WTC11 (cell line): ENCODE measurements around the gene ULK4. TPM values are rescaled to one million over a fixed set of nuclear protein-coding genes. Genes with fewer than 3 reads are reported as not detected.

Experiments used
- AFF4 ChIP-seq: sonication (generic); formaldehyde crosslinking; IDR thresholded peaks from 2 replicates; pipeline ENCODE4 v1.8.1; 2023; ENCODE audit warnings: mild to moderate bottlenecking, missing genetic modification reagents, borderline replicate concordance
- AR ChIP-seq: fragments of 250-450 bp; sonication (Bioruptor Pico); IDR thresholded peaks from 2 replicates; pipeline ENCODE4 v1.9.0; 2021; ENCODE audit warnings: mild to moderate bottlenecking
- ATF3 ChIP-seq: sonication (generic); formaldehyde crosslinking; conservative IDR thresholded peaks from 2 replicates; pipeline ENCODE4 v1.8.1; 2022; ENCODE audit warnings: mild to moderate bottlenecking, missing genetic modification reagents
- ATF6 ChIP-seq: sonication (generic); formaldehyde crosslinking; IDR thresholded peaks from 2 replicates; pipeline ENCODE4 v1.8.1; 2023; ENCODE audit warnings: mild to moderate bottlenecking, missing genetic modification reagents
- CBFB ChIP-seq: sonication (generic); formaldehyde crosslinking; IDR thresholded peaks from 2 replicates; pipeline ENCODE4 v1.8.1; 2022; ENCODE audit warnings: mild to moderate bottlenecking, low read depth, missing genetic modification reagents
- CREM ChIP-seq: sonication (generic); formaldehyde crosslinking; IDR thresholded peaks from 2 replicates; pipeline ENCODE4 v1.8.1; 2022; ENCODE audit warnings: mild to moderate bottlenecking, missing genetic modification reagents, moderate library complexity
- EMX1 ChIP-seq: fragments of 250-450 bp; sonication (Bioruptor Pico); IDR thresholded peaks from 2 replicates; pipeline ENCODE4 v1.8.0; 2021; ENCODE audit warnings: mild to moderate bottlenecking
- GTF2I ChIP-seq: fragments of 250-450 bp; sonication (Bioruptor Pico); conservative IDR thresholded peaks from 2 replicates; pipeline ENCODE4 v1.4.0; 2021; ENCODE audit warnings: mild to moderate bottlenecking
- HMGA2 ChIP-seq: fragments of 250-450 bp; sonication (Bioruptor Pico); IDR thresholded peaks from 2 replicates; pipeline ENCODE4 v1.4.0; 2021; ENCODE audit warnings: mild to moderate bottlenecking, moderate library complexity
- IRF1 ChIP-seq: sonication (generic); formaldehyde crosslinking; IDR thresholded peaks from 2 replicates; pipeline ENCODE4 v1.8.0; 2023; ENCODE audit warnings: missing genetic modification reagents
- JAZF1 ChIP-seq: fragments of 250-450 bp; sonication (Bioruptor Pico); IDR thresholded peaks from 2 replicates; pipeline ENCODE4 v1.9.0; 2021; ENCODE audit warnings: moderate library complexity, mild to moderate bottlenecking, inconsistent platforms
- JUN ChIP-seq: sonication (generic); formaldehyde crosslinking; IDR thresholded peaks from 2 replicates; pipeline ENCODE4 v1.8.0; 2023; ENCODE audit warnings: mild to moderate bottlenecking, missing genetic modification reagents
- MLX ChIP-seq: sonication (generic); formaldehyde crosslinking; IDR thresholded peaks from 2 replicates; pipeline ENCODE4 v1.8.1; 2023; ENCODE audit warnings: mild to moderate bottlenecking, missing genetic modification reagents, moderate library complexity
- NFATC4 ChIP-seq: fragments of 250-450 bp; sonication (Bioruptor Pico); IDR thresholded peaks from 2 replicates; pipeline ENCODE4 v1.9.0; 2021; ENCODE audit warnings: mild to moderate bottlenecking
- NFYB ChIP-seq: sonication (generic); formaldehyde crosslinking; conservative IDR thresholded peaks from 2 replicates; pipeline ENCODE4 v1.8.0; 2022; ENCODE audit warnings: low read depth, missing genetic modification reagents
- PRRX2 ChIP-seq: fragments of 250-450 bp; sonication (Bioruptor Pico); IDR thresholded peaks from 2 replicates; pipeline ENCODE4 v1.8.0; 2021; ENCODE audit warnings: mild to moderate bottlenecking
- RELA ChIP-seq: sonication (generic); formaldehyde crosslinking; IDR thresholded peaks from 2 replicates; pipeline ENCODE4 v1.8.1; 2022; ENCODE audit warnings: missing genetic modification reagents, mild to moderate bottlenecking, borderline replicate concordance
- ZNF263 ChIP-seq: sonication (generic); formaldehyde crosslinking; IDR thresholded peaks from 2 replicates; pipeline ENCODE4 v1.8.1; 2022; ENCODE audit warnings: low read depth, mild to moderate bottlenecking, moderate library complexity, missing genetic modification reagents
- ZNF281 ChIP-seq: sonication (generic); formaldehyde crosslinking; IDR thresholded peaks from 2 replicates; pipeline ENCODE4 v1.8.0; 2023; ENCODE audit warnings: mild to moderate bottlenecking, missing genetic modification reagents
- ZNF512 ChIP-seq: sonication (generic); formaldehyde crosslinking; IDR thresholded peaks from 2 replicates; pipeline ENCODE4 v1.8.1; 2022; ENCODE audit warnings: missing genetic modification reagents, borderline replicate concordance
- ZSCAN18 ChIP-seq: fragments of 250-450 bp; sonication (Bioruptor Pico); IDR thresholded peaks from 2 replicates; pipeline ENCODE4 v2.1.2; 2022; ENCODE audit warnings: mild to moderate bottlenecking, moderate library complexity
- total RNA-seq: library from RNA; stranded (reverse); gene quantifications from 3 replicates; pipeline ENCODE4 v1.2.3, GENCODE V29; 2021

The ULK4 gene
- total RNA-seq, 1 experiment from 2014 or later: 9.2 TPM

- no peak for TF ChIP-seq AR (CRISPR knock-in tag)
- no peak; the same call in 1 of the 2 replicates for TF ChIP-seq IRF1 (CRISPR knock-in tag)
- peak; percentile 88 for TF ChIP-seq CREM (CRISPR knock-in tag)
- TF ChIP-seq AFF4: 0 out of 2 replicates have a peak, but pooled peaks have one; percentile 53
- peak; percentile 49; the same call in 1 of the 2 replicates for TF ChIP-seq ZNF263 (CRISPR knock-in tag)
- TF ChIP-seq NFATC4 (CRISPR knock-in tag): no peak
- TF ChIP-seq GTF2I: 0 out of 2 replicates have a peak, but pooled peaks have one; percentile 42
- peak; percentile 36 for TF ChIP-seq NFYB
- peak; percentile 76 for TF ChIP-seq JUN (CRISPR knock-in tag)
- TF ChIP-seq MLX (CRISPR knock-in tag): no peak
- no peak for TF ChIP-seq EMX1 (CRISPR knock-in tag)
- TF ChIP-seq RELA (CRISPR knock-in tag): no peak
- TF ChIP-seq ATF3 (CRISPR knock-in tag): no peak
- no peak for TF ChIP-seq CBFB (CRISPR knock-in tag)
- no peak for TF ChIP-seq HMGA2 (CRISPR knock-in tag)
- TF ChIP-seq PRRX2 (CRISPR knock-in tag): no peak
- 0 out of 2 replicates have a peak, but pooled peaks have one; percentile 57 for TF ChIP-seq ATF6
- TF ChIP-seq ZNF512 (CRISPR knock-in tag): 0 out of 2 replicates have a peak, but pooled peaks have one; percentile 74
- TF ChIP-seq ZNF281: peak; percentile 62; the same call in 1 of the 2 replicates
- no peak for TF ChIP-seq ZSCAN18
- TF ChIP-seq JAZF1 (CRISPR knock-in tag): no peak
Observed at GRCh38 chr3:41198950-41199865, 762.7 kb downstream of the ULK4 start, which contains the start of gene CTNNB1 (continued).
